UCSD-AML1 (cell line): ENCODE data around the gene FKBP15.

ENCODE experiments used
- DNase-seq: peaks from one replicate; lab custom pipeline; 2025; ENCODE audit not compliant: unreplicated experiment; lab: John Stamatoyannopoulos, UW

Gene FKBP15

GRCh38 chr9:113185271-113185670 is 35.8 kb downstream of the FKBP15 start:
- DNase-seq, result no peak

GRCh38 chr9:113184539-113184938 is 36.5 kb downstream of the FKBP15 start:
- DNase-seq, result no peak

- no peak for DNase-seq
Measured at GRCh38 chr9:113183956-113184488, 37.1 kb downstream of the FKBP15 start.

GRCh38 chr9:113181165-113181564 is 39.9 kb downstream of the FKBP15 start:
- DNase-seq, result no peak

- no peak for DNase-seq
Measured at GRCh38 chr9:113179839-113180238, 41.2 kb downstream of the FKBP15 start.

- DNase-seq, result no peak
Measured at GRCh38 chr9:113178087-113178486, 43.0 kb downstream of the FKBP15 start.

- DNase-seq, result no peak
Measured at GRCh38 chr9:113177251-113177650, 43.8 kb downstream of the FKBP15 start.

GRCh38 chr9:113176803-113177202 is 44.3 kb downstream of the FKBP15 start:
- DNase-seq, result no peak

GRCh38 chr9:113173341-113173740 is 47.7 kb downstream of the FKBP15 start:
- DNase-seq, result no peak

- DNase-seq, result no peak
Measured at GRCh38 chr9:113168809-113169208, 52.3 kb downstream of the FKBP15 start.

- no peak for DNase-seq
Measured at GRCh38 chr9:113166039-113166438, 55.0 kb downstream of the FKBP15 start.

GRCh38 chr9:113164536-113165300 is 56.4 kb downstream of the FKBP15 start:
- DNase-seq, result no peak

- no peak for DNase-seq
Measured at GRCh38 chr9:113163001-113163400, 58.1 kb downstream of the FKBP15 start.

GRCh38 chr9:113160571-113160970 is 60.5 kb downstream of the FKBP15 start:
- no peak for DNase-seq

- DNase-seq, result no peak
Measured at GRCh38 chr9:113158446-113158845, 62.6 kb downstream of the FKBP15 start.

GRCh38 chr9:113156880-113157279 is 64.2 kb downstream of the FKBP15 start:
- no peak for DNase-seq

- peak; percentile 69 for DNase-seq
Measured at GRCh38 chr9:113155911-113156588, 65.0 kb downstream of the FKBP15 start.

GRCh38 chr9:113154946-113155345 is 66.1 kb downstream of the FKBP15 start:
- no peak for DNase-seq

GRCh38 chr9:113154471-113154870 is 66.6 kb downstream of the FKBP15 start:
- DNase-seq, result no peak

- no peak for DNase-seq
Measured at GRCh38 chr9:113153599-113153998, 67.5 kb downstream of the FKBP15 start.

GRCh38 chr9:113152699-113153098 is 68.4 kb downstream of the FKBP15 start:
- DNase-seq, result no peak
